Measurements from ENCODE around the gene RBM17. TPM values are rescaled to one million over a fixed set of nuclear protein-coding genes. Genes with fewer than 3 reads are reported as not detected.

RBM17 gene
- total and polyA plus RNA-seq, 4 donors: 48.2 to 149 (median 96.4) TPM

DNA sequence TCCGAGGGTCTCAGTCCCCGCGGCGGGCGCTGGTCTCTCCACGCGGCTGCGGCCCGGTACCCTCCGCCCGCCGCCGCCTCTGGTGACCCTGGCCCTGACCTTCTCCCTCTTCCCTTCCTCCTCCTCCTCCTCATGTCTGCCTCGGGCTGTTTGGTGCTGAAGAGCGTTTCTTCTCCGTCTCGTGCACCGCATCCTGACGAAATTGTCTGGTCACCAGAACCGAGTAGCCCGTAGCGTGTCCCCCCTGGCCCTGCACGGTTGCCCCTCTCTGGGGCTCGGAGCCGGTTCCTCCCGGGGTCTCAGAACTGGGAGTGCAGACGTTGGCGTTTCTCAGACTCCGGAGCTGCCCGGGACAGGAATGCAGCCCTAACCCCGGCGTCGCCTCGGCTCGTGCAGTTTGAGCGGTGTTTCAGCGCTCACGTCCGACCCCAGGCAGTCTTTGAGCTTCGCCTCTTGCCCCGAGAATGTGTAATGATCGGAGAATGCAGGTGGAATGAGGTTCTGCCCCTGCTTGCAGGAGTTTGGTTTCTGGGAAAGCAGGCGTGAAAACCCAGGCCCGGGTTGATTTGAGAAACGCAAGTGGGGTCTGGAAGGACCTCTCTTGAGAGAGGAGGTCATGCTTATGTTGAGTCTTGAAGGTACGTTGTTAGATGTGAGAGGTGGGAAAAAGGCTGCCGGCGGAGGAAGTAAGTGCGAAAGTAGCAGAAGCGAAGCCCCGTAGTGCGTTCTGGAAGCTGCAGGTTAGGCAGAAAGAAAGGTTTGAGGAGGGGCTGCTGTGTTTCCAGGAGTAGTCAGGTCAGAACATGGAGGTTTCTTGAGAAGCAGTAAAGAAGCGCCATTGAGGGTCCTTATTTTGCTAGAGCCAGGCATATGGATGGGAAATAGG lies 743 bp downstream of the RBM17 start:
- WGBS (ENCODE audit: insufficient coverage): under 1% methylated on average over 48 of the region's 53 CpGs
- peak overlapping the region; percentile 40 for H3K27ac ChIP-seq (ENCODE audit: low read depth, low read length)
- peak in 2 of 6 donors; percentile 25 to 37 for DNase-seq (ENCODE audit: low read depth in 4 of 6, low spot score in 6 of 6)
- peaks cover 23% of the 10 kb centered on the region for H3K4me1 ChIP-seq (ENCODE audit: control insufficient read depth, insufficient read depth, low read length)
- no peaks in the 10 kb centered on the region for H3K27me3 ChIP-seq (ENCODE audit: control insufficient read depth, insufficient read depth, low read length)
- H3K36me3 ChIP-seq (ENCODE audit: control insufficient read depth, insufficient read depth, low read length): no peaks in the 10 kb centered on the region
- H3K9me3 ChIP-seq (ENCODE audit: control insufficient read depth, insufficient read depth, low read length): no peaks in the 10 kb centered on the region
- peak overlapping the region; percentile 85 for H3K4me3 ChIP-seq (ENCODE audit: low read depth, low read length)

DNA sequence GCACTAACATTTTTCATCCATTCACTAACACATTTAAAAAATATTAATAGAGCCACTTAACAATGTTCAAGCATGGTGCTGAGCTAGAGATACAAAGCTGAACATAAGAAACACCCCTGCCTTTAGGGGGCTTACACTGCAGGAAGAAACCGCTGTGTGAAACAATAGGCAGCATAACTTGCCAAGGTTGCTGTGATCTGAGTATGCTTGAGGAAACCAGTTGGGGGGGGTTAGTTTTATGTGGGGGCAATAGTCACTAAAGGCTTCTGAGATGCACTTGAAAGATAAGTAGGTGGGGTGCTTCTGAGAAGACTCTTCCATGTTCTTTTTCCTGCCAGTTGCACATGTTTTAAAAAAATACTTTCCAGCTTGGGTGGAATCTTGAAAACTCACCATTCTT lies 2.8 kb downstream of the RBM17 start:
- Histone ChIP-seq H3K36me3 (ENCODE audit: control insufficient read depth, insufficient read depth, low read length) (no peaks in the 10 kb centered on the region), H3K4me1 (ENCODE audit: control insufficient read depth, insufficient read depth, low read length) (peaks cover 20% of the 10 kb centered on the region), H3K27ac (ENCODE audit: low read depth, low read length) (no peak overlapping the region), H3K27me3 (ENCODE audit: control insufficient read depth, insufficient read depth, low read length) (no peaks in the 10 kb centered on the region), H3K4me3 (ENCODE audit: low read depth, low read length) (no peak overlapping the region), H3K9me3 (ENCODE audit: control insufficient read depth, insufficient read depth, low read length) (no peaks in the 10 kb centered on the region)
- peak in 1 of 6 donors; percentile 15 for DNase-seq (ENCODE audit: low read depth in 4 of 6, low spot score in 6 of 6)
- WGBS (ENCODE audit: insufficient coverage): 43% methylated on average over 1 of the region's 1 CpG

DNA sequence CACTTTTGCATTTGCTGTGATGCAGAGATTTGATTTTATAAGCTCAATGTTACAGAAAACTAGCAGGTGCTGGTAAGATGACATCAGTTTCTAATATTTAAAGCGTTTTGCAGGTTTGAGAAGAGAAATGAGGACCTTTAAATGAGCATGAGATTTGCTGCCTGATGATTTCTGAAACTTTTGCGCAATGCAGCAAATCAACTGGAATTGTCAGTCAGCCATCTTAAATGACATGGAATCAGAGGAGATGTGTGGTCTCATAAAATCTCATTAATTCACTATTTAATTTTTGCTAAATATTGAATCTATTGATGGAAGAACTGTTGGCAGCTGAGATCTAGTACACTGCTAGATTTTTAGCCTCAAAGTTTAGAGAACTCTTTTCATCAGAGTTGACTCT lies 3.9 kb downstream of the RBM17 start:
- H3K27me3 ChIP-seq (ENCODE audit: control insufficient read depth, insufficient read depth, low read length): no peaks in the 10 kb centered on the region
- peaks cover 8% of the 10 kb centered on the region for H3K36me3 ChIP-seq (ENCODE audit: control insufficient read depth, insufficient read depth, low read length)
- no peaks in the 10 kb centered on the region for H3K9me3 ChIP-seq (ENCODE audit: control insufficient read depth, insufficient read depth, low read length)
- H3K4me1 ChIP-seq (ENCODE audit: control insufficient read depth, insufficient read depth, low read length): peaks cover 20% of the 10 kb centered on the region
- no CpG with 5 or more reads among the region's 2 CpGs for WGBS (ENCODE audit: insufficient coverage)
- DNase-seq (ENCODE audit: low read depth in 4 of 6, low spot score in 6 of 6): no peak
- H3K27ac ChIP-seq (ENCODE audit: low read depth, low read length): no peak overlapping the region
- no peak overlapping the region for H3K4me3 ChIP-seq (ENCODE audit: low read depth, low read length)

DNA sequence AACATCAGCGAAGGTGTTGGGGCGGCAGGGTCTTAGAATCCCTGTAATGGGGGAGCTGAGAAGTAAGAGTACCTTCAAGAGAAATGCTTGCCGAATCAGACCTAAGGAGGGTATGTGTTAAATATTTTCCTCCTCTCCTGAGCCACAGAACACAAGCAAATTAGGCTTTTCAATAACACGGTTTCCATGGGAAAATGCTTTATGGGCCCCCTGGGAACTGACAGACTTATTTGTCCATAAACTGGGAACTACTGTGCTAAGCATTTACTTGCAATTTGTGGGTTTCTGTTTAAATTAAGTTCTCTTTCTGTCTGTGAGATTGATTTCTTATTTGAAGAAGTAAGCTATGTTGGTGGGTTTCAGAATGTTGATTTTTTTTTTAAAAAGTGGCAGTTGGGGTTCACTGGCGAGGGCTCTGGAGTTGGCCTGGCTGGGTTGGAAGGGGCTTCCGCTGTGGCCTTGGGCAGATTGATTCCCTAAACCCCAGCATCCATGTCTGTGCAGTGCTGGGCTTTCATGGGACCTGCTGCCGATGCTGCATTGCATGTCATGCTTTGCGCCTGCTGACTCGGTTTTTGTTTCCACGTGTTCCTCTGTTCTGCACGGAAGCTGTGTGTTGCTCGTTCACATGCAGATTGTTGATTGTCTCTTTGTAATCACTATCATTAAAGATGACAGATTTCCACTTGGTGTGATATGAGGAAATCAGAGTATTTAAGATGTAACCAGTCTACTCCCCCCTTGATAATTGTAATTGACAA lies 7.2 kb downstream of the RBM17 start:
- Histone ChIP-seq H3K4me1 (ENCODE audit: control insufficient read depth, insufficient read depth, low read length) (peaks cover 5% of the 10 kb centered on the region), H3K27me3 (ENCODE audit: control insufficient read depth, insufficient read depth, low read length) (no peaks in the 10 kb centered on the region), H3K4me3 (ENCODE audit: low read depth, low read length) (no peak overlapping the region), H3K36me3 (ENCODE audit: control insufficient read depth, insufficient read depth, low read length) (peaks cover 11% of the 10 kb centered on the region), H3K27ac (ENCODE audit: low read depth, low read length) (no peak overlapping the region), H3K9me3 (ENCODE audit: control insufficient read depth, insufficient read depth, low read length) (no peaks in the 10 kb centered on the region)
- DNase-seq (ENCODE audit: low read depth in 4 of 6, low spot score in 6 of 6): peak in 2 of 6 donors; percentile 23 to 72
- WGBS (ENCODE audit: insufficient coverage): 45% methylated on average over 3 of the region's 12 CpGs

DNA sequence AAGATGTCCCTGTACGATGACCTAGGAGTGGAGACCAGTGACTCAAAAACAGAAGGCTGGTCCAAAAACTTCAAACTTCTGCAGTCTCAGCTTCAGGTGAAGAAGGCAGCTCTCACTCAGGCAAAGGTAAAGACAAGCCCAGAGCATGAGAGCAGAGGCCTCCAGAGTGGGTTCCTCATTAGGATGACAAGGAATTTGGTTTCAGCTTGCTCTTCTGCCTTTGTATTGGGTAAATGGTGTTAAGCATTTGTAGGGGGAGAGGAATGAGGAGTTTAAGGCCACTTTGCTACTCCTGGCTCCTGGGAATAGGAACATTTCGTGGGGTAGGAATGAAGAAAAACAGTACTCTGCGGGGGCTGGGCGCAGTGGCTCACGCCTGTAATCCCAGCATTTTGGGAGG lies 8.2 kb downstream of the RBM17 start:
- peaks cover 3% of the 10 kb centered on the region for H3K4me1 ChIP-seq (ENCODE audit: control insufficient read depth, insufficient read depth, low read length)
- H3K36me3 ChIP-seq (ENCODE audit: control insufficient read depth, insufficient read depth, low read length): peaks cover 14% of the 10 kb centered on the region
- 88% methylated on average over 5 of the region's 5 CpGs for WGBS (ENCODE audit: insufficient coverage)
- no peaks in the 10 kb centered on the region for H3K27me3 ChIP-seq (ENCODE audit: control insufficient read depth, insufficient read depth, low read length)
- no peak overlapping the region for H3K4me3 ChIP-seq (ENCODE audit: low read depth, low read length)
- no peak overlapping the region for H3K27ac ChIP-seq (ENCODE audit: low read depth, low read length)
- H3K9me3 ChIP-seq (ENCODE audit: control insufficient read depth, insufficient read depth, low read length): no peaks in the 10 kb centered on the region
- no peak for DNase-seq (ENCODE audit: low read depth in 4 of 6, low spot score in 6 of 6)

DNA sequence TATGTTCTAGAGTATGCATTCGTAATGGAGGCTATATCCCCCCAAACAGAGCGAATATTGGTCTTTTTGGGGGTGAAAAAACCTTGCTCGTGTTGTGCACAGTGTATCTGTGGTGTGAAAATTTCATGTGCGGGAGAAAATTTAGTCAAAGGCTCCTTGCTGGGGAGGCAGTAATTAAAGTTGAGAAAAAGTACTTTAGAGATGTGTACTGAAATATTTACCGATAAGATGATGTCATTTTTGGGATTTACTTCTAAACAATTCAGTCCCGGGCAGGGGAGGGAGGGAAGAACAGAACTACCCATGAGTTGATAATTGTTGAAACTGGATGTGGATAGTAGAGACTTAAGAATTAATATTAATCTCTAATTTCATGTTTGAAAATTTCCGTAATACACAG lies 9.3 kb downstream of the RBM17 start:
- H3K27me3 ChIP-seq (ENCODE audit: control insufficient read depth, insufficient read depth, low read length): no peaks in the 10 kb centered on the region
- H3K27ac ChIP-seq (ENCODE audit: low read depth, low read length): no peak overlapping the region
- peaks cover 23% of the 10 kb centered on the region for H3K36me3 ChIP-seq (ENCODE audit: control insufficient read depth, insufficient read depth, low read length)
- no peaks in the 10 kb centered on the region for H3K9me3 ChIP-seq (ENCODE audit: control insufficient read depth, insufficient read depth, low read length)
- no peak overlapping the region for H3K4me3 ChIP-seq (ENCODE audit: low read depth, low read length)
- DNase-seq (ENCODE audit: low read depth in 4 of 6, low spot score in 6 of 6): no peak
- peaks cover 3% of the 10 kb centered on the region for H3K4me1 ChIP-seq (ENCODE audit: control insufficient read depth, insufficient read depth, low read length)
- whole genome bisulfite sequencing (ENCODE audit: insufficient coverage): 91% methylated on average over 4 of the region's 7 CpGs

DNA sequence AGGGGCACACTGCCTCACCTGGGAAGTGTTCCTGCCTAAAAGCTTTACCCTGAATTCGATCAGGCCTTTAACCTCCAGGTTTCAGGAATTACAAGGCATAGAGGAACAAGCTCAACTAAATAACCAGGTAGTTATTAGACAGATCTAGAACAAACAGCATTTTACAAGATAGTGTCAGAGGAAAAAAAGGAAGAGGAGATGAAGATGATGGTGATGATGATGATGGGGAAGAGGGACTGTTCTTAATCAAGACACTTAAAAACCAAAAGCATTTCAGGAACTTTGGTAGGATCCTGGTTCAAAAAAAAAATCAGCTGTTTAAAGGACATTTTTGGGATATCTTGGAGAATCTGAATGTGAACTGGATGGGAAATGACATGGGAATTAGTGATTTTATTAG lies 11.5 kb downstream of the RBM17 start:
- no peak overlapping the region for H3K4me3 ChIP-seq (ENCODE audit: low read depth, low read length)
- no CpG with 5 or more reads among the region's 1 CpG for WGBS (ENCODE audit: insufficient coverage)
- H3K9me3 ChIP-seq (ENCODE audit: control insufficient read depth, insufficient read depth, low read length): no peaks in the 10 kb centered on the region
- H3K4me1 ChIP-seq (ENCODE audit: control insufficient read depth, insufficient read depth, low read length): peaks cover 3% of the 10 kb centered on the region
- no peak overlapping the region for H3K27ac ChIP-seq (ENCODE audit: low read depth, low read length)
- H3K27me3 ChIP-seq (ENCODE audit: control insufficient read depth, insufficient read depth, low read length): no peaks in the 10 kb centered on the region
- peaks cover 23% of the 10 kb centered on the region for H3K36me3 ChIP-seq (ENCODE audit: control insufficient read depth, insufficient read depth, low read length)
- DNase-seq (ENCODE audit: low read depth in 4 of 6, low spot score in 6 of 6): no peak

DNA sequence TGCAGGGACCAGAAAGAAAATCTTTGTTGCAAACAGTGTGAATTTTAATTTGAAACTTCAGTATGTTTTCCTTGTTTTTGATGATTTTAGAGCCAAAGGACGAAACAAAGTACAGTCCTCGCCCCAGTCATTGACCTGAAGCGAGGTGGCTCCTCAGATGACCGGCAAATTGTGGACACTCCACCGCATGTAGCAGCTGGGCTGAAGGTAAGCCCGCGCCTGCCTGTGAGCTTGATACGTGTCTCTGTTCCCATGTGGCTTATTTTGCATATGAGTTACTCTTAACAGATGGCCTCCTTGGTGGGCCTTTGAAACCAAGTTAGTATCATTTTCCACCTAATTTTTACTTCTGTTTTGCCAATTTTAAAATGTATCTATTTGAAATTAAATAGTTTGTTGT lies 12.3 kb downstream of the RBM17 start:
- DNase-seq (ENCODE audit: low read depth in 4 of 6, low spot score in 6 of 6): no peak
- Histone ChIP-seq H3K4me1 (ENCODE audit: control insufficient read depth, insufficient read depth, low read length) (peaks cover under 1% of the 10 kb centered on the region), H3K9me3 (ENCODE audit: control insufficient read depth, insufficient read depth, low read length) (no peaks in the 10 kb centered on the region), H3K27me3 (ENCODE audit: control insufficient read depth, insufficient read depth, low read length) (no peaks in the 10 kb centered on the region), H3K36me3 (ENCODE audit: control insufficient read depth, insufficient read depth, low read length) (peaks cover 23% of the 10 kb centered on the region), H3K27ac (ENCODE audit: low read depth, low read length) (no peak overlapping the region), H3K4me3 (ENCODE audit: low read depth, low read length) (no peak overlapping the region)
- 81% methylated on average over 5 of the region's 8 CpGs for WGBS (ENCODE audit: insufficient coverage)

DNA sequence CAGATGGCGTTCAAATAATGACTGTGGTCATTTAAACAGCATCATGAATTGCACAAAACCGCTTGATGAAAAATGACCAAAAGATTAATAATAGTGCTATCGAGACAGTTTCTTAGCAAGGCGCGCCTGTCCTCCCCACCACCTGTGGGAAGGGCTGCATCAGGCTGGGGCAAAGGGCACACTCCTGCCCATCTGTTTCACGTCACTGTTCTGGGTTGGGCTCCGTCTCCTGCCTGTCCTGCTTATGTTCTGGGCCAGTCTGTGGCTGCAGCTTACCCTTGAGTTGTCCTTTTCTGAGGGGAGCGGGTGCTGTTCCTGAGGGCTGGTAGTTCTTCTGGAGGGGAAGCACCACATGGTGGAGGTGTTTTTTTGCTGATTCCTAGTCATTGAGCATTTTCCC lies 13.3 kb downstream of the RBM17 start:
- H3K4me3 ChIP-seq (ENCODE audit: low read depth, low read length): no peak overlapping the region
- H3K36me3 ChIP-seq (ENCODE audit: control insufficient read depth, insufficient read depth, low read length): peaks cover 23% of the 10 kb centered on the region
- WGBS (ENCODE audit: insufficient coverage): 94% methylated on average over 5 of the region's 8 CpGs
- no peaks in the 10 kb centered on the region for H3K4me1 ChIP-seq (ENCODE audit: control insufficient read depth, insufficient read depth, low read length)
- no peak for DNase-seq (ENCODE audit: low read depth in 4 of 6, low spot score in 6 of 6)
- H3K27me3 ChIP-seq (ENCODE audit: control insufficient read depth, insufficient read depth, low read length): no peaks in the 10 kb centered on the region
- H3K27ac ChIP-seq (ENCODE audit: low read depth, low read length): no peak overlapping the region
- H3K9me3 ChIP-seq (ENCODE audit: control insufficient read depth, insufficient read depth, low read length): no peaks in the 10 kb centered on the region
